ENCODE results near the gene CAB39. TPM values are rescaled to one million over a fixed set of nuclear protein-coding genes. Genes with fewer than 3 reads are reported as not detected.
A peak's percentile ranks its signal among the peaks of the same experiment; 100 is the strongest.
"Not testable (repeated sequence)": the region's sequence is repeated elsewhere in the genome, so short reads cannot be mapped to it uniquely, and the experiment has no call there.

The CAB39 gene
- total RNA-seq, 1 donor from 2014 or later, result 78.7 TPM

DNA sequence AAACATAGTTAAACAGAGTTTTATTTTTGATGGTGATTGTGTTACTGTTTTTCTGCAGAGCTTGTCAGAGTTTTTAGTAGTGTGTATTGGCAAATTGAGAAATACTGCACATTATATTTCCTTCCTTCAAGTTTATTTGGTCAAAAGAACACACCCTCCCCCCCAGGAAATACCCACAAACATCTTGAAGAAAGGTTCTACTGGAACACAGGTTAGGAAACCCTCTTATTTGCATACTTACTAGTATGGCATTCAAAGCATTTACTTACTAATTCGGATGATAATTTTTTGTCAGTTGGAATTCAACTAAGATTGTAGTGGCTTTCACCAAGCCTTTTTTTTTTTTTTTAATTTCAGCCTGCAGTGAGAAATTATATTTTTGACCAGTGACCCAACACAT, 9.1 kb downstream of the CAB39 start:
- no peak overlapping the region for H3K4me3 ChIP-seq
- H3K4me1 ChIP-seq, result peaks cover 66% of the 10 kb centered on the region

DNA sequence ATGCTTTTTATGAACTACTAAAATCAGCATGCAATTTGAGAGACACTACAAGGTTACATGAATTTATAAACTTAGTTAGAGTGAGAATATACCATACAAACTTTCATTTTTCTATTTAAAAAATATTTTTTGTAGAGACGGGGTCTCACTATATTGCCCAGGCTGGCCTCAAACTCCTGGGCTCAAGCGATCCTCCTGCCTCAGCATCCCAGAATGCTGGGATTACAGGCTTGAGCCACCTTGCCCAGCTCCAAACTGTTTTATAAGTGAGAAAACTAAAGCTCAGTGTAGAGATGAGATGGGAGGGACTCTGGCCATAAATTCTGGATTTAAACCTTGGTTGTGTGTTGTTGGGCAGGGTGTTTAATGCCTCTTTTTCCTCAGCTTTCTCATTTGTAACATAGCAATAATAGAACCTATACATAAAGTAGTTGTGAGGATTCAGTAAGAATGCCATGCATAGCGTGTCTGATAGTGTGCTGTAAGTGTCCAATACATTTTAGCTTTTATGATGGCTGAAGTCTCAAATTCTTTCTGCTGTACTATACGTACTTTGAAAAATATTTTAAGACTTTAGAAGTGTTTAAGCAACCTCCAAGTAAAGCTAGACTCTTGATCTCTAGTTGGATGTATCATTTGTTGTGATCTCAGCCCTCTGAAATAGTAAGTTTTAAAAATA, 9.7 kb downstream of the CAB39 start:
- DNase-seq (no peak), ATAC-seq (peak in 1 of 2 donors; percentile 42)
- Histone ChIP-seq H3K27ac (peak overlapping the region; percentile 9), H3K4me3 (no peak overlapping the region), H3K36me3 (peaks cover 9% of the 10 kb centered on the region), H3K27me3 (ENCODE audit: low read depth) (no peaks in the 10 kb centered on the region), H3K9me3 (no peaks in the 10 kb centered on the region), H3K4me1 (peaks cover 63% of the 10 kb centered on the region)
- TF ChIP-seq, protein P1, sequence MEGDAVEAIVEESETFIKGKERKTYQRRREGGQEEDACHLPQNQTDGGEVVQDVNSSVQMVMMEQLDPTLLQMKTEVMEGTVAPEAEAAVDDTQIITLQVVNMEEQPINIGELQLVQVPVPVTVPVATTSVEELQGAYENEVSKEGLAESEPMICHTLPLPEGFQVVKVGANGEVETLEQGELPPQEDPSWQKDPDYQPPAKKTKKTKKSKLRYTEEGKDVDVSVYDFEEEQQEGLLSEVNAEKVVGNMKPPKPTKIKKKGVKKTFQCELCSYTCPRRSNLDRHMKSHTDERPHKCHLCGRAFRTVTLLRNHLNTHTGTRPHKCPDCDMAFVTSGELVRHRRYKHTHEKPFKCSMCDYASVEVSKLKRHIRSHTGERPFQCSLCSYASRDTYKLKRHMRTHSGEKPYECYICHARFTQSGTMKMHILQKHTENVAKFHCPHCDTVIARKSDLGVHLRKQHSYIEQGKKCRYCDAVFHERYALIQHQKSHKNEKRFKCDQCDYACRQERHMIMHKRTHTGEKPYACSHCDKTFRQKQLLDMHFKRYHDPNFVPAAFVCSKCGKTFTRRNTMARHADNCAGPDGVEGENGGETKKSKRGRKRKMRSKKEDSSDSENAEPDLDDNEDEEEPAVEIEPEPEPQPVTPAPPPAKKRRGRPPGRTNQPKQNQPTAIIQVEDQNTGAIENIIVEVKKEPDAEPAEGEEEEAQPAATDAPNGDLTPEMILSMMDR (IDR thresholded peaks at IDR 0.05), result no peak
- intact Hi-C loops (cut with DNase I), result no loop called here

More for the DNA sequence above, 9.1 kb downstream of the CAB39 start:
- H3K36me3 ChIP-seq, result peaks cover 9% of the 10 kb centered on the region
- no peaks in the 10 kb centered on the region for H3K27me3 ChIP-seq (ENCODE audit: low read depth)
- no peak for DNase-seq
- peak; percentile 74 to 86 for ATAC-seq
- H3K27ac ChIP-seq, result peak overlapping the region; percentile 34
- TF ChIP-seq, protein P1 (IDR thresholded peaks at IDR 0.05), result no peak
- H3K9me3 ChIP-seq, result no peaks in the 10 kb centered on the region
- intact Hi-C loops (cut with DNase I), result no loop called here

DNA sequence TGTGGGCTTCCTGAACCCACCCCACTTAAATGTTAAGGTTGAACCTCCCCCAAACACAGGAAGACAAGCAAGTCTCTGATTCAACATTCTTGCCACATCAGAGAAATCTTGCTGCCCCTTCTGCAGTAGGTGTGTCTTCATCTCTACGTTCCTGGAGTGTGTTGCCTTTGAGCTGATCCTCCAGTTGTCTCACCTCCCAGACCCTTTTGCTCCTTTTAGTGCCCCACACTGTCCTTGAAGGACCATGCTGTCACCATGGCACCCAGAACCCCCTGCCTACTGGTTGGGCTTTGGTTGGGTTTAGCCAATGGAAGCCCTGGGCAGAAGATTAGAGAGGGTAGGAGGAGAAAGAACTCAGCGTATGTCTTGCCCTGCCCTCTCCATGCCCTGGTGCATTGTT, 10.7 kb downstream of the CAB39 start:
- Histone ChIP-seq H3K36me3 (peaks cover 9% of the 10 kb centered on the region), H3K27me3 (ENCODE audit: low read depth) (no peaks in the 10 kb centered on the region), H3K27ac (no peak overlapping the region), H3K9me3 (no peaks in the 10 kb centered on the region), H3K4me3 (no peak overlapping the region), H3K4me1 (peaks cover 53% of the 10 kb centered on the region)
- no peak for DNase-seq
- ATAC-seq, result peak; percentile 20 to 38
- intact Hi-C loops (cut with DNase I), result no loop called here
- TF ChIP-seq, protein P1 (IDR thresholded peaks at IDR 0.05), result no peak

DNA sequence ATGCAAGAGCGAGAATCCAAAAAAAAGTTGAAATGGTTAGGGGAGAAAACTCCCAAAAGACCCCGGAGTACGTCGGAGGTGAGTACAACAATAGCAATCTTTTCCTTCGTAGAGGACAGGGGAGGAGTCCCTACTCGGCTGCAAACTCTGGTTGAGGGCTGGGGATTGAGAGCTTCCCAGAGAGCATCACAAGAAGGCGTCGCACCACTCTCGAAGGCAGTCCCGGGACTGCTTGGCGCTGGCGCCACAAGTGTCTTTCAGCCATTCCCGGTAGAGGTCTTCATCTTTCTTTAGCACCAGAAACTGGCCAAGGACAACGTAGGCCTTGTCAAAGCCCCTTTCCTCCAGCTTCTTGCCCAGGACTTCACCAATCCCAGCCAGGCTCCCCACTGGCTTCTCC, 12.3 kb downstream of the CAB39 start:
- H3K9me3 ChIP-seq; H3K4me3 ChIP-seq; H3K27me3 ChIP-seq (ENCODE audit: low read depth); intact Hi-C loops (cut with DNase I); DNase-seq; H3K27ac ChIP-seq; ATAC-seq; H3K36me3 ChIP-seq: not testable (repeated sequence)
- H3K4me1 ChIP-seq, result peaks cover 38% of the 10 kb centered on the region

DNA sequence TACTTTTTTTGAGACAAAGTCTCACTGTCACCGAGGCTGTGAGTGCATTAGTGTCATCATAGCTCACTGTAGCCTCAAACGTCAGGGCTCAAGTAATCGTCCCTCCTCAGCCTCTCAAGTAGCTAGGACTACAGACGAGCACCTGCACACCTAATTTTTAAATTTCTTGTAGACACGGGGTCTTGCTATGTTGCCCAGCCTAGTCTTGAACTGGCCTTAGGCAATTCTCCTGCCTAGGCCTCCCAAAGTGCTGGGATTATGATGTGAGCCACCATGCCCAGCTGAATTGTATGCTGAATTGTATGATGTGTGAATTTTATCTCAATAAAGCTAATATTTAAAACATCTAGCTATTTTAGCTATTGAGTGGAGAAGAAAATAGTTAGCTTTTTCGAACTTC, 18.9 kb downstream of the CAB39 start:
- ATAC-seq (no peak), DNase-seq (no peak)
- Histone ChIP-seq H3K4me1 (peaks cover 48% of the 10 kb centered on the region), H3K9me3 (no peaks in the 10 kb centered on the region), H3K4me3 (no peak overlapping the region), H3K27me3 (ENCODE audit: low read depth) (no peaks in the 10 kb centered on the region), H3K36me3 (no peaks in the 10 kb centered on the region), H3K27ac (no peak overlapping the region)
- TF ChIP-seq, protein P1 (IDR thresholded peaks at IDR 0.05), result no peak
- intact Hi-C loops (cut with DNase I), result no loop called here

DNA sequence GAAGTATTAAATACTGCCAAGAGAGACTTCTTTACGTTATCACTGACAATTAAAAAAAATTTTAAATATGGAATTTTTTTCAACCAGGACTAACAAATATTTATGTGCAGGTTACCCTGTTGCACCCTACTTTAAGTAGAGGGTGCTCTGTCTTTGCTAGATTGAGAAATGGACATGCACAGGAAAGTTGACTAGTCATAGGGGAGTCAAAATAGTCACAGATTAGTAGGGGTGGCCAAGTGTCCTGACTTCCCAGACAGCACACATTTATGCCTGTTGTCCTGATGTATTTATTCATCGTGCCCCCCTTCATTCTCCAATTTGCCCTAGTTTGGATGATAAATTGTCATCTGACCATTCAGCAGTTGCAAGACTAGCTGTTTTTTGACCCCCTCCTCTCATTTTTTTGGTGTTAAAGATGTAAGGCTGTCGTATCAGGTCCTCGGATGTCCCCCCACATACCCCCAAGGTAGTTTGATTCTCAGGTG, 20.3 kb downstream of the CAB39 start:
- DNase-seq, result no peak
- no peaks in the 10 kb centered on the region for H3K27me3 ChIP-seq (ENCODE audit: low read depth)
- TF ChIP-seq, protein P1 (IDR thresholded peaks at IDR 0.05), result no peak
- no peaks in the 10 kb centered on the region for H3K36me3 ChIP-seq
- no peak overlapping the region for H3K4me3 ChIP-seq
- H3K4me1 ChIP-seq, result peaks cover 57% of the 10 kb centered on the region
- intact Hi-C loops (cut with DNase I), result no loop called here
- H3K27ac ChIP-seq, result no peak overlapping the region
- H3K9me3 ChIP-seq, result no peaks in the 10 kb centered on the region
- no peak for ATAC-seq
